HG02973 (cell line): ENCODE results near the gene KIF11.

ENCODE experiments used
- ATAC-seq: cut with Tn5 transposase; IDR thresholded peaks from one replicate; pipeline ENCODE4 v1.9.1; 2021; ENCODE audit warnings: moderate library complexity; ENCODE audit not compliant: unreplicated experiment

The KIF11 gene

DNA sequence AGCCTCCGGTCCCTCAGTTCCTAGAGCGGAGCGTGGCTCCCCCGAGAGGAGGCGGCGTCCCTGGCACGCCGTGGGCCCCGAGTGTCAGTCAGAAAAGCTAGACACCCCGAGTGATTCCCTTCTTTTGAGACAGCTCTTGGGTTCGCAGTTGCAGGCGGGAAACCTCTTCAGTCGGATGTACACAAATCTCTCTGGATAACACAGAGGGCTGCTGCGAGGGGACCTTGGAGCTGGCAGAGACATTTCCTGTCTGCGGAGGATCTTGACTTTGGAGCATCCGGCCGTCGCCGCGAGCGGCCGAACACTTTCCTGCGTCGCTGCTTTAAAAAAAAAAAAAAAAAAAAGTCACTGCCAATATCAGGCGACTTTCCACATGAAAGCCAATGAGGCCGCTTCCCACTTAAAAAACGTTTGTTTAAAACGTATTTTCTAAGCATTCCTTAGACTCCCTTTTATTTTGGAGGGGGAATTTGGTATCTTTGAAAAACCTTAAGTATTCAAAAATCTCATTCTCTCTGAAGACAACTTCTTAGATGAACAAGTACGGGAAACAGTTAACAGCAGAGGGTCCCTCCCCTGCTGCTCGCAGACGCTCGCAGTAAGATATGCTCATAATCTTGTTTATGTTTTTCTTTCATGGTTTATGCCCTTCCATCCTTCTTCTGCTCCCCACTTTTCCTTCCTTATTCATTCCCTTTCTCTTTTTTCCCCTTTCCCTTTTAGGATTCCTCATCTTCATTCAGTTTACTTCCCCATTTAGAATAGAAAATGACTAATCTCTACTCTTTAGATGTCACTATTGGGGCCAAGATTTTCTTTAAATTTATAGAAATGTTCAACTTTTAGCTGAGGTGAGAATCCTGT, 106.8 kb downstream of the KIF11 start:
- no peak for ATAC-seq

DNA sequence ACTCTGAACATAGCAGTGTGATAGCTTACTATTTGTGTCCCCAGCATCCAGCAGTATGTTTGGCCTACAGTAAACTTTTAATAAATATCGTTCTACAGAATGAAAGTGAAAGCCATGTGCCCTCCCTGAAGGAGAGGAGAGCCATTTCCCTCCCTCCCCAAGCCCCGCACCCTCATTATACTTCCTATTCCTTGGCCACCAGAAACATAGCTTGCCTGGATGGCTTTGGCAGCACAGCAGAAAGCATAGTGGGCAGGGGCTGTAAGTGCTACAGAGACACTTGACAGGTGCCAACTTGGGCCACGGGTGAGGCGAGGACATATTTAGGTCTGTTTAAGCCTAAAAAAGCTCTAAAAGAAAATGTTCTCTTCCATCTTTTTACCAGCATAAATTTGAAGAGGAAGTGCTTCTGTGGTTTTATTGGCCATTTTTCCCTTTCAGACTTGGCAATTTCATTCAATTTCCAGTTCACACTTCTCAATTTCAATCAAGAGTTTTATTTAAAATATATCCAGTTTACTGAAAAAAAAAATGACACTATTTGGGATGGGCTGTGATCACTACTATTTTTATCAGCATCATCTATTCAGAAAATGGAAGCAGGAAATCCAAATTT, 109.5 kb downstream of the KIF11 start:
- no peak for ATAC-seq
